SK-N-SH (cell line): ENCODE results near the gene SFMBT2.

ENCODE experiments used
- ELF1 ChIP-seq: IDR thresholded peaks from 2 replicates; pipeline ENCODE4 v1.4.0; 2012
- EP300 ChIP-seq, 2 experiments: IDR thresholded peaks; 2 replicates each; pipeline versions ENCODE4 v1.4.0 to v1.6.1; 2012; ENCODE audit warnings: borderline replicate concordance in 1 of 2, low read depth in 1 of 2, low read length in 1 of 2
- FOXM1 ChIP-seq: IDR thresholded peaks from 2 replicates; pipeline ENCODE4 v1.4.0; 2012; ENCODE audit warnings: low read depth, mild to moderate bottlenecking
- GABPA ChIP-seq: IDR thresholded peaks from 2 replicates; pipeline ENCODE4 v1.4.0; 2012; ENCODE audit warnings: low read depth, mild to moderate bottlenecking
- GATA2 ChIP-seq: sonication (generic); formaldehyde crosslinking; IDR thresholded peaks from 2 replicates; pipeline ENCODE4 v1.5.0; 2020; ENCODE audit warnings: mild to moderate bottlenecking, missing genetic modification reagents
- JUND ChIP-seq: IDR thresholded peaks from 2 replicates; pipeline ENCODE4 v1.4.0; 2012
- POLR2AphosphoS5 ChIP-seq: IDR thresholded peaks from 2 replicates; pipeline ENCODE4 v1.6.1; 2012; ENCODE audit warnings: low read depth, low read length
- YY1 ChIP-seq: IDR thresholded peaks from 2 replicates; pipeline ENCODE4 v1.4.0; 2012; ENCODE audit warnings: low read depth, mild to moderate bottlenecking
- TF ChIP-seq, protein P1 (sequence below): fragments of 200-600 bp; sonication (generic); IDR thresholded peaks from 2 replicates; pipeline ENCODE4 v1.6.1; 2017; ENCODE audit warnings: antibody characterized with exemption, mild to moderate bottlenecking, moderate library complexity
- TF ChIP-seq, protein P2 (sequence below): IDR thresholded peaks from 2 replicates; pipeline ENCODE4 v1.4.0; 2012; ENCODE audit warnings: low read depth, borderline replicate concordance

GRCh38 chr10:7312488-7312857, 98.4 kb downstream of the SFMBT2 start:
- TF ChIP-seq FOXM1 (no peak), POLR2AphosphoS5 (no peak), JUND (no peak), YY1 (no peak), GATA2 (no peak), EP300 (IDR thresholded peaks at IDR 0.05; ENCODE audit: borderline replicate concordance in 1 of 2, low read depth in 1 of 2, low read length in 1 of 2) (no peak), GABPA (no peak), ELF1 (no peak)
- TF ChIP-seq, protein P1, sequence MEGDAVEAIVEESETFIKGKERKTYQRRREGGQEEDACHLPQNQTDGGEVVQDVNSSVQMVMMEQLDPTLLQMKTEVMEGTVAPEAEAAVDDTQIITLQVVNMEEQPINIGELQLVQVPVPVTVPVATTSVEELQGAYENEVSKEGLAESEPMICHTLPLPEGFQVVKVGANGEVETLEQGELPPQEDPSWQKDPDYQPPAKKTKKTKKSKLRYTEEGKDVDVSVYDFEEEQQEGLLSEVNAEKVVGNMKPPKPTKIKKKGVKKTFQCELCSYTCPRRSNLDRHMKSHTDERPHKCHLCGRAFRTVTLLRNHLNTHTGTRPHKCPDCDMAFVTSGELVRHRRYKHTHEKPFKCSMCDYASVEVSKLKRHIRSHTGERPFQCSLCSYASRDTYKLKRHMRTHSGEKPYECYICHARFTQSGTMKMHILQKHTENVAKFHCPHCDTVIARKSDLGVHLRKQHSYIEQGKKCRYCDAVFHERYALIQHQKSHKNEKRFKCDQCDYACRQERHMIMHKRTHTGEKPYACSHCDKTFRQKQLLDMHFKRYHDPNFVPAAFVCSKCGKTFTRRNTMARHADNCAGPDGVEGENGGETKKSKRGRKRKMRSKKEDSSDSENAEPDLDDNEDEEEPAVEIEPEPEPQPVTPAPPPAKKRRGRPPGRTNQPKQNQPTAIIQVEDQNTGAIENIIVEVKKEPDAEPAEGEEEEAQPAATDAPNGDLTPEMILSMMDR = no peak
- TF ChIP-seq, protein P2, sequence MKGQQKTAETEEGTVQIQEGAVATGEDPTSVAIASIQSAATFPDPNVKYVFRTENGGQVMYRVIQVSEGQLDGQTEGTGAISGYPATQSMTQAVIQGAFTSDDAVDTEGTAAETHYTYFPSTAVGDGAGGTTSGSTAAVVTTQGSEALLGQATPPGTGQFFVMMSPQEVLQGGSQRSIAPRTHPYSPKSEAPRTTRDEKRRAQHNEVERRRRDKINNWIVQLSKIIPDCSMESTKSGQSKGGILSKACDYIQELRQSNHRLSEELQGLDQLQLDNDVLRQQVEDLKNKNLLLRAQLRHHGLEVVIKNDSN = no peak
